A549 treated with CpdA at 1 μM for 4 hours (cell line): ENCODE results near the gene MTHFD1L. TPM values are rescaled to one million over a fixed set of nuclear protein-coding genes. Genes with fewer than 3 reads are reported as not detected.

ENCODE experiments used
- total RNA-seq: library from RNA; stranded (reverse); fragments of 200-300 nt; extraction: Qiagen RNA extraction; gene quantifications from 5 replicates; pipeline ENCODE4 v1.2.3, GENCODE V29; 2022; ENCODE audit warnings: low read depth

MTHFD1L gene
- 33.8 to 45.0 TPM (median 41.8 TPM) in 5 replicates for total RNA-seq

DNA sequence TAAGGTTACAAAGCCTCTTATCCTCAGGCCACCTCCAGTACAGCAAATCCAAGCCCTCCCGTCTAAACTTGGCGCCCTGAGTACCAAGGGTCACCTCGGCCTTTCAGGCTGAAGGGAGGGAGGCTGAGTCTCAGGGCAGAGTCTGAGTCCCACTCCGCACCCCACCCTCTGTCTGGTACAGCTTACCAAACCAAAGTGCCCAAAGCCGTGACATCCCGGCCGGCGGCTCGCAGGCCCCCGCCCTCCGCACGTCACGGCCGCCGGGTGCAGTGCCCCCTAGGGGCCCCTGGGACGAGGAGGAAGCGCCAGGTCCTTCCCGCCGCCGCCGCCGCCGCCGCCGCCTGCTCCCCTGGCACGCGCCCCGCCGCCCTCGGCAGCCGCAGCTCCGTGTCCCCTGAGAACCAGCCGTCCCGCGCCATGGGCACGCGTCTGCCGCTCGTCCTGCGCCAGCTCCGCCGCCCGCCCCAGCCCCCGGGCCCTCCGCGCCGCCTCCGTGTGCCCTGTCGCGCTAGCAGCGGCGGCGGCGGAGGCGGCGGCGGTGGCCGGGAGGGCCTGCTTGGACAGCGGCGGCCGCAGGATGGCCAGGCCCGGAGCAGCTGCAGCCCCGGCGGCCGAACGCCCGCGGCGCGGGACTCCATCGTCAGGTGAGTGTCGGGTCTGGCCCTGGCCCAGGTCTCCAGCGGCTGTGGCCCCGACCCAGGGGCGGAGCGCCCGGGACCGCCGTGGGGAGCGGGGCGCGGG lies at the start of gene MTHFD1L:
MTHFD1L (plus strand) TSS at position 297 of the 741 bp plus-strand sequence; CDS start at position 418, 121 bp downstream.

